ENCODE results near the gene NDFIP2. TPM values are rescaled to one million over a fixed set of nuclear protein-coding genes. Genes with fewer than 3 reads are reported as not detected.

The NDFIP2 gene
- total RNA-seq, 2 experiments from 2014 or later: 0.54 to 4.0 TPM

DNA sequence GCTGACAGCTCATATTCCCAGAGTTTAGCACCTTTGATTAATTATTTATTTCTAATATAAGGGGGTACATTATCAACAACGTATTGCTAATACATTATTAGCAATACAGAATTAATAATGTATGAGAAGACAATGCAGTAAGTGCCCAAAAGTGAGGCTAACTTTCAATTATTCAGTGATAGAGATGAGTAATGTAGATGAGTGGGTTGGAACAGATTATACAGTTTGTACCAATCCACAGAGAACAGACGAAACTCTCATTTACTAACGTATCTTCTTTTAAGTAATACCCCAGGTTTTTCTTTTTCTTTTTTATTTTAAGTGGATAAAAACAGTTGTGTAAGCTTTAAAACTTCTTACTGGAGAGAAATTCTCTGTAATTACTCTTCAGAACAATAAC, 38.2 kb upstream of the NDFIP2 start:
- H3K4me3 ChIP-seq (ENCODE audit: low read depth, low read length, poor library complexity, severe bottlenecking): no peak overlapping the region
- no peaks in the 10 kb centered on the region for H3K9me3 ChIP-seq (ENCODE audit: low read length)
- H3K9me2 ChIP-seq (ENCODE audit: insufficient read depth, low read length): no peaks in the 10 kb centered on the region
- H4K20me1 ChIP-seq (ENCODE audit: insufficient read depth, low read length): no peaks in the 10 kb centered on the region
- H3K4me2 ChIP-seq (ENCODE audit: low read length): no peak overlapping the region
- H3K79me2 ChIP-seq (ENCODE audit: insufficient read depth, low read depth, low read length): no peaks in the 10 kb centered on the region
- ChIA-PET CTCF (ENCODE audit: unreplicated experiment) (no interaction called here), POLR2A (no interaction called here)
- no peak for TF ChIP-seq EZH2phosphoT487 (IDR thresholded peaks at IDR 0.05; ENCODE audit: borderline replicate concordance, low read depth, low read length)
- TF ChIP-seq, protein P1, sequence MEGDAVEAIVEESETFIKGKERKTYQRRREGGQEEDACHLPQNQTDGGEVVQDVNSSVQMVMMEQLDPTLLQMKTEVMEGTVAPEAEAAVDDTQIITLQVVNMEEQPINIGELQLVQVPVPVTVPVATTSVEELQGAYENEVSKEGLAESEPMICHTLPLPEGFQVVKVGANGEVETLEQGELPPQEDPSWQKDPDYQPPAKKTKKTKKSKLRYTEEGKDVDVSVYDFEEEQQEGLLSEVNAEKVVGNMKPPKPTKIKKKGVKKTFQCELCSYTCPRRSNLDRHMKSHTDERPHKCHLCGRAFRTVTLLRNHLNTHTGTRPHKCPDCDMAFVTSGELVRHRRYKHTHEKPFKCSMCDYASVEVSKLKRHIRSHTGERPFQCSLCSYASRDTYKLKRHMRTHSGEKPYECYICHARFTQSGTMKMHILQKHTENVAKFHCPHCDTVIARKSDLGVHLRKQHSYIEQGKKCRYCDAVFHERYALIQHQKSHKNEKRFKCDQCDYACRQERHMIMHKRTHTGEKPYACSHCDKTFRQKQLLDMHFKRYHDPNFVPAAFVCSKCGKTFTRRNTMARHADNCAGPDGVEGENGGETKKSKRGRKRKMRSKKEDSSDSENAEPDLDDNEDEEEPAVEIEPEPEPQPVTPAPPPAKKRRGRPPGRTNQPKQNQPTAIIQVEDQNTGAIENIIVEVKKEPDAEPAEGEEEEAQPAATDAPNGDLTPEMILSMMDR (conservative IDR thresholded peaks at IDR 0.05; ENCODE audit: low read length): no peak
- no peaks in the 10 kb centered on the region for H3K4me1 ChIP-seq (ENCODE audit: insufficient read depth, low read length, poor library complexity, severe bottlenecking)
- no peak for DNase-seq (ENCODE audit: low spot score)
- intact Hi-C loops (cut with micrococcal nuclease; ENCODE audit: unreplicated experiment): no loop called here
- H2AFZ ChIP-seq (ENCODE audit: low read length): no peak overlapping the region
- H3K27ac ChIP-seq (ENCODE audit: low read depth, low read length, poor library complexity, severe bottlenecking): no peak overlapping the region
- BruUV-seq (replicated peaks): no TSS peak
- no peaks in the 10 kb centered on the region for H3K36me3 ChIP-seq (ENCODE audit: insufficient read depth, low read length)

DNA sequence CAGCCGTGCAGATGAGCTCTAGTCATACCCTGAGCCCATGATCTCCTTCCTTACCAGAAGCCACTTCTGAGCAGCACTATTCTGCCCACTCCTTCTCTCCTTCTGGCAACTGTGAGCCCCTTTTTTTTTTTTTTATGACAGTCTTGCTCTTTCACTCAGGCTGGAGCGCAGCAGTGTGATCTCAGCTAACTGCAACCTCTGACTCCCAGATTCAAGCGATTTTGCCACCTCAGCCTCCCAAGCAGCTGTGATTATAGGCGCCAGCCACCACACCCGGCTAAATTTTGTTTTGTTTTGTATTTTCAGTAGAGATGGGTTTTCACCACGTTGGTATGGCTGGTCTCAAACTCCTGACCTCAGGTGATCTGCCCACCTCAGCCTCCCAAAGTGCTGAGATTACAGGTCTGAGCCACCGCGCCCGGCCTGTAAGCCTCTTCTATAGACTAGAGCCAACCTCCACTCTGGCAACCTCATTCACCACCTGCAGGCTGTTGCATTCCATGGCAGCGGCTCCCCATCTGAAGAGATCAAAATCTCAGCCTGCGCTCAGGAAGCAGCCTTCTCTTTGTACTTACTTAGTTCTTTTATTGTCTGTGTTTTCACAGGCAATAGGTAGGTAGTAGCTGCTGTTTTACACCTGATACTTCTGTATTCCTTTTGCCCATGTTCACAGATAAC, 34.8 kb upstream of the NDFIP2 start:
- no peak overlapping the region for H3K27ac ChIP-seq (ENCODE audit: low read depth, low read length, poor library complexity, severe bottlenecking)

DNA sequence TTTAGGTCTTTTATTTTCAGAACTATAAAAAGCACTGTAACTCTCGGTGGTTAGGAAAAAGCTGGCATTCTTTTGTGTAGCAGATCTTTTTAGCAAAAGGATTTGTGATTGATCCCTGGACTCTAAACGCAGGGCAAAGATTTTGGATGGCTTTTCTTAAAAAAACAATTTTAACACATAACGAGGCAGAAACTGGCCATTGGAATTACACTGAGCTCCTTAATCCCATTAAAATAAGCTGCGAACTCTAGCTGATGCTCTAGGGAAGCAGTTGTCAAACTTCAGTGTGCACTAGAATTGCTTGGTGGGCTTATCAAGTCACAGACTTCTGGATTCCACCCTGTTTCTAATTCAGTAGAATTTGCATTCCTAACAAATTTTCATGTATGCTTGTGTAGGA, 33.8 kb upstream of the NDFIP2 start:
- no peak overlapping the region for H2AFZ ChIP-seq (ENCODE audit: low read length)
- no peak overlapping the region for H3K4me2 ChIP-seq (ENCODE audit: low read length)
- H3K4me1 ChIP-seq (ENCODE audit: insufficient read depth, low read length, poor library complexity, severe bottlenecking): no peaks in the 10 kb centered on the region
- no peak overlapping the region for H3K4me3 ChIP-seq (ENCODE audit: low read depth, low read length, poor library complexity, severe bottlenecking)
- DNase-seq (ENCODE audit: low spot score): no peak
- H4K20me1 ChIP-seq (ENCODE audit: insufficient read depth, low read length): no peaks in the 10 kb centered on the region
- no TSS peak for BruUV-seq (replicated peaks)
- H3K9me3 ChIP-seq (ENCODE audit: low read length): no peaks in the 10 kb centered on the region
- H3K9me2 ChIP-seq (ENCODE audit: insufficient read depth, low read length): no peaks in the 10 kb centered on the region
- H3K36me3 ChIP-seq (ENCODE audit: insufficient read depth, low read length): no peaks in the 10 kb centered on the region
- H3K27ac ChIP-seq (ENCODE audit: low read depth, low read length, poor library complexity, severe bottlenecking): no peak overlapping the region
- intact Hi-C loops (cut with micrococcal nuclease; ENCODE audit: unreplicated experiment): no loop called here
- CTCF ChIA-PET (ENCODE audit: unreplicated experiment): no interaction called here
- POLR2A ChIA-PET: interaction anchor here (0.6 to 1.1 kb wide), 2 partner anchors 10 to 16 kb away, joined by 3 to 4 read pairs; no protein-coding TSS in a partner anchor
- H3K79me2 ChIP-seq (ENCODE audit: insufficient read depth, low read depth, low read length): no peaks in the 10 kb centered on the region
- TF ChIP-seq EZH2phosphoT487 (IDR thresholded peaks at IDR 0.05; ENCODE audit: borderline replicate concordance, low read depth, low read length): no peak
- TF ChIP-seq, protein P1 (conservative IDR thresholded peaks at IDR 0.05; ENCODE audit: low read length): no peak

More for the DNA sequence above, 34.8 kb upstream of the NDFIP2 start:
- Histone ChIP-seq H2AFZ (ENCODE audit: low read length) (no peak overlapping the region), H4K20me1 (ENCODE audit: insufficient read depth, low read length) (no peaks in the 10 kb centered on the region), H3K36me3 (ENCODE audit: insufficient read depth, low read length) (no peaks in the 10 kb centered on the region), H3K79me2 (ENCODE audit: insufficient read depth, low read depth, low read length) (no peaks in the 10 kb centered on the region), H3K4me1 (ENCODE audit: insufficient read depth, low read length, poor library complexity, severe bottlenecking) (no peaks in the 10 kb centered on the region), H3K4me2 (ENCODE audit: low read length) (no peak overlapping the region), H3K9me2 (ENCODE audit: insufficient read depth, low read length) (no peaks in the 10 kb centered on the region), H3K4me3 (ENCODE audit: low read depth, low read length, poor library complexity, severe bottlenecking) (no peak overlapping the region), H3K9me3 (ENCODE audit: low read length) (no peaks in the 10 kb centered on the region)
- ChIA-PET CTCF (ENCODE audit: unreplicated experiment) (no interaction called here), POLR2A (interaction anchor here (1.1 kb wide), 1 partner anchor 11 kb away, joined by 4 read pairs; no protein-coding TSS in a partner anchor)
- no peak for DNase-seq (ENCODE audit: low spot score)
- no TSS peak for BruUV-seq (replicated peaks)
- no peak for TF ChIP-seq EZH2phosphoT487 (IDR thresholded peaks at IDR 0.05; ENCODE audit: borderline replicate concordance, low read depth, low read length)
- TF ChIP-seq, protein P1 (conservative IDR thresholded peaks at IDR 0.05; ENCODE audit: low read length): no peak
- intact Hi-C loops (cut with micrococcal nuclease; ENCODE audit: unreplicated experiment): no loop called here

Measured in OCI-LY7 (cell line).